NCI-H1417 treated with DMSO at 0.1 percent for 48 hours (cell line): Measurements from ENCODE around the gene DSCAML1.

Source experiments
- DNase-seq: peaks from one replicate; lab custom pipeline; 2025; lab: John Stamatoyannopoulos, UW

Gene DSCAML1

GRCh38 chr11:117488996-117489952 is 307.7 kb downstream of the DSCAML1 start:
- DNase-seq: no peak

DNA sequence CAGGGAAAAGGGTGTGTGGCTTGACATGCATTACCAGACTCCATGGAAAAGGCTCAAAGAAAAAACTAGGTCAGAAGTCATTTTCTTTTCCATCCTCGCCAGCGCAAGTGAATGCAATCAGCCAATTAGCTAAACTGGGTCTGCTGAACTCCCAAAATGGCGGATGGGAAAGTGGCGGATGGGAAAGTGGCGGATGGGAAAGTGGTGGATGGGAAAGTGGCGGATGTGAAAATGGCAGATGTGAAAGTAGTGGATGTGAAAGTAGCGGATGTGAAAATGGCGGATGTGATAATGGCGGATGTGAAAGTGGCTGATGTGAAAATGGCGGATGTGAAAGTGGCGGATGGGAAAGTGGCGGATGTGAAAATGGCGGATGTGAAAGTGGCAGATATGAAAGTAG is 311.0 kb downstream of the DSCAML1 start:
- no peak for DNase-seq

DNA sequence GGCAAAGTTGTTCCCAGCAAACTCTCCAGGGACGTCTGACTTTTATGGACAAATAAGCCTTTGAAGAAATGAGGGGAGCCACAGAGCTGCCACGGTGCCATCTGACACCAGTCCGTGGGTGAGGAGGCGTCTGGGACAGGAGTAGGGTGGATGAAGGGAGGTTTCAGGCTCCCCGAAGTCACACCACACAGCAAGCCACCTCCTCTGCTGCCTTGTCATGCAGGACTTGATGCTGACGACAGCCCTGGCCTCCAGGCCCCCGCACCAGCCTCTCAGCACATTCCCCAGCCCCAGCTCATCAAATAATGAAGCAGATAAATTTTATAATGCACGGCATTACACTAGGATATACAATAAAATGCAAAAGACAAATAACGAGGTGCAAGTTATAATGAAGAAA is 312.9 kb downstream of the DSCAML1 start:
- DNase-seq: no peak

DNA sequence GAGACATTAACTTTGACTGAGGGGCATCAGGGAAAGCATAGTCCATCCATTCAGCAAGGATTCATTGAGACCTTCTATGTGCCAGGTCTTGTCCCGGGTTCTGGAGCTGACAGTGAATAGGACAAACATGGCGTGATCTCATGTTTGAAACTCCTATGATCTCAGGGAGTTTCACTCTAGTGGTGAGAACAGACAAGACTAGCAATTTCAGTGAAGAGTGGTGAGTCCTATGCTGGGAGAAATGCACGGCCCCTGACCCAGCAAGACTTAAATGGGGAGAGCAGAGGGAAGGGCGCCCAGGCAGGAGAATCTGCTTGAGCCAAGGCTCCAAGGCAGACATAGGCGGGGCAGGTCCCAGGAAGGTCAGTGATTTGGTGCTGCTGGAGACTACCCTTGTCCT is 313.6 kb downstream of the DSCAML1 start:
- DNase-seq: no peak

- no peak for DNase-seq
Observed at GRCh38 chr11:117482881-117483280, 314.1 kb downstream of the DSCAML1 start.

GRCh38 chr11:117481885-117482284 is 315.1 kb downstream of the DSCAML1 start:
- DNase-seq: no peak

DNA sequence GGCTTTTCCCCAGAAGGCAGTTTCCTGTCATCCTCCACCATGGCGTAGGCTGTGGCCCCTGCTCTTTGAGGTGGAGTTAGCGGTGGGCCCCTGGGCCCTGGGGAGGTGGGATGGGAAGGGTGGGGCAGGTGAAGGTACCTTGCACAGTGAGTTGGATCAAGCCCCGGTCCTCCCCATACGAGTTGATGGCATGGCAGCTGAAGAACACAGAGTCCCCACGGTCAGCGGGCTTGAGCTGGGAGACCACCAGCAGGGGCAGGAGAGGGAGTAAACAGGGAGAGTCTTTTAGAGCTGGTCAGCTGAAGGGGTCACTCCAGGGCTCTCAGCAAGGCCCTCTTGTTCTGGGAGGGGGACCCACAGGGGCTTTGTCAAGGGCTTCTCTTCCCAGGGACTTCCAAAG is 316.0 kb downstream of the DSCAML1 start:
- DNase-seq: no peak

DNA sequence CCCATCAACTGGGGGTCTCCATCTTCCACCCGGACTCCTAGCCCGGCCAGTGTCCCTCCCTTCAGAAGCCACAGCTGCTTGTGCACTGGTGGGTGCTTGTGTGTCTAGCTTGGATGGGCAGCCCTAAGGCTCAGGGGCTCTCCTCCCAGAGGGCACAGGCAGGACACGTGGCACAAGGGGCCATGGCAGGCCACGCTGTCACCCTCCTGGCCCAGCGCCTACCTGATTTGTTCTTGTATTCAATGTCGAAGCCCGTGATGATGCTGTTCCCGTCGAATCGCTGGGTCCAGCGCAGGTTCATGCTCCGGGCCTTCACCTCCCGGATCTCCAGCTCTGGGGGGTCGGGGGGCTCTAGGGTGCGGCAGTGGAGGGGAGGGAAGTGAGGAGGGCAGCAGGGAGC is 316.8 kb downstream of the DSCAML1 start:
- DNase-seq: no peak

- no peak for DNase-seq
Observed at GRCh38 chr11:117479372-117479771, 317.6 kb downstream of the DSCAML1 start.

DNA sequence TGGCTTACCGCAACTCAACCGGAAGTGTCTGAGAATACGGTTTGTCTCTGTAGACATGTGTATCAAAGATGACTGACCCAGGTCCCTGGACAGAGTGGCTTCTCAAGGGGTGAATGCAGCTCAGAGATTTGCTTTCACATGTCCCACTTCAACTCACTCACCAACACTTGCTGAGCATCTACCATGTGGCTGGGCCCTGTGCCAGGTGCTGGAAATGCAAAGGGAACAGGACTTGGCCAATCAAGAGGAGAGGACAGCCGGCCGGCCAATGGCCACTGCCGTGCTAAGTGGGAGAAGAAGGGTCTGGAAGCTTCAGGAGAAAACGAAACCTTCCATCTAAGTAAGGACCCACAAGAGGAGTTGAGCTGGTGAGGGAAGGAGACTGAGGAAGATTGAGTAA is 318.1 kb downstream of the DSCAML1 start:
- no peak for DNase-seq

GRCh38 chr11:117478126-117478860 is 318.7 kb downstream of the DSCAML1 start:
- DNase-seq: no peak

DNA sequence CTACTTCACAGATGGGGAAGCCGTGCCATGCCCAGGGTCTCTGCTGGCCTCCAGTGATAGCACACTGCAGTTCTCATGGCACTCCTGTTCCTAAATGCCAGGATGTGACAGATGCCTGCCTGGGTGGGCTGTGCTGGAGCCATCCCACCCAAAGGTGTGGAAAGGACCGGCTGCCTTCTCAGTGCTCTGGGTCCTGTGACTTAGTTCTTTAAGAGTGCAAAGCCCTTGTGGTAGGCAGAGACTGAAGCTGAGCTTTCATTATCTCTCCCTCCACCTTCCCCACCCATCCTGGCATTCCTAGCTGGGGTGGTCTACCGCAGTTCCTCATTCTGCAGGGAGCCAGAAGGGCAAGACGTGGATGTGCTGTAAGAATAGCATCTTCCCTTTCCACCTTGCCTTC is 319.3 kb downstream of the DSCAML1 start:
- DNase-seq: no peak

GRCh38 chr11:117476531-117477142 is 320.4 kb downstream of the DSCAML1 start:
- no peak for DNase-seq

DNA sequence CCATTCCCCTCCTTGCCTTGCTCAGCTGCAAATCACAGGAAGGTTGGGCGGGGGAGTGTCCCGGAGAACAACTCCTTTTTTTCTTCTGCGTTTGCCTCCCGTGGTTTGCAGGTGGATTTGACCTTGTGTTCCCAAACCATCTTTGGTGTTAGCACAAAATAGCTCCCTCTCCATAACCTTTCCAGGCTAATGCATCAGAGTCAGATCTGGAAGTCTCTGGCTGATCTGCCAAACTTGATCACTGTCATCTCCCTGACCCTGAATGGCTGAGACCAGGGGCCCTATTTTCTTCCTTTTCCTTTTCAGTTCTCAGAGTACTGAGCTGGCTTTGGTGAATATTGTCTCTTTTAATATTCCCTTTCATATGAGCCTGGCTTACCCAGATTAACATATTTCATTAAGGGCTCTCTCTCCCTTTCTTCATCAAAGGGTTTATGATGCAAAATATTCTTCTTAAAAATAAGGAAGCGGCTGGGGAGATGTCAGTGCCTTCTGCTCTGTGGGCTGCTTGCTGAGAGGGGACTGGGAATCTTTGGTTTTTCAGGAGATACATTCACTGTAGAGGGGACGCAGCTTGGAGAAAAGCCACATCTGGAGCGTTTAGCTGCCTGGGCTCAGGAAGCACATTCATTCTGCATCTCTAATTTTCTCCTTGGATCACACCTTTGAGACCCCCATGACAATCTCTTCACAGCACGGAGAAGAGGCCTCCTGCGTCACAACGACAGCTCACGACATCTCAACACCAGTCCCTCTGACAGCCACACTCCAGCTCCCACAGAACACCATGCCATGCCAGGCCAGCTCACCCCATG is 321.1 kb downstream of the DSCAML1 start:
- no peak for DNase-seq

DNA sequence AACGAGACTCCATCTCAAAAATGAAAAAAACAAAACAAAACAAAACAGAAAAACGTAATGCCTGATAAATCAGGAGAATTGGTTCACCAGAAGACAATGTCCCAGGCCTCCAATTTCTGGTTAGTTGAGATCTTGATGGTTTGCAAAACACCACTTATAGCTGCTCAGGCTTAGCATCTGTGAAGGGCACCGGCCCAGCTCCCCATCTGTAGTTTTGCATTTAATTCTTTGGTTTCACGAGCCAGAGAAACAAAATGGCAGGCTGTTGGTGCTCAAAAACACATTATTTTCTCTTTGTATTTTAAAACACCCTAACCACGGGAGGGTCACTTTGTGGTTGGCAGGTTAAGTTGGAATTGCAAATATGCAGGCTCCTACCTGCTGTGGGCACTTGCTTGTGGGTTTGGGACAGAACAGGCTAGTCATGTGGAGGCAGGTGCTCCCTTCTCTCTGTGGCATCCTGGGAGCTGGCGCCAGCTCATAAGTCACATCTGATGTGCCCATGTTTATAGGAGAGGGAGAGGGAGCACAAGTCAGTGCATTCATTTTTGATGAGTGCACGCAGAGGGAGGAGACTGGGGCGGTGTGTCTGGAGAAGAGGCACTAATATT is 323.4 kb downstream of the DSCAML1 start:
- DNase-seq: peak; percentile 88

DNA sequence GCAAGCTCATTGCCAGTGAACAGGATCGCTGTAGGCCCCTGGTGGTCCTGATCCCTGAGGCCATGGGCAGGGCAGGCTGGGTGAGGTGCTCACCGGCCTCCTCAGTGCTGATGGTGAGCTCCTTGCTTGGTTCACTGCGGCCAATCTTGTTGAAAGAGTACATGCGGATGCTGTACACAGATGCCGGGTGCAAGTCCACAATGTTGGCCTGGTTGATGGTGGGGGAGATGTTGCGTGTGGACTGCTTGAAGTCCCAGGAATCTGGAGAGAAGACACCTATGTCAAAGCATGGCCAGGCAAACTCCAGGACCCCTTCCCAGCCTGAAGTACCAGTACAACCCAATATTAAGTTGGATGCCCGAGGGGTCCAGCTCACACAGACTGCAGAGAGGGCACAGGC is 325.2 kb downstream of the DSCAML1 start:
- no peak for DNase-seq

- DNase-seq: no peak
Observed at GRCh38 chr11:117470576-117470975, 326.4 kb downstream of the DSCAML1 start.

- no peak for DNase-seq
Observed at GRCh38 chr11:117468888-117469287, 328.1 kb downstream of the DSCAML1 start.

- no peak for DNase-seq
Observed at GRCh38 chr11:117467770-117468169, 329.2 kb downstream of the DSCAML1 start.

DNA sequence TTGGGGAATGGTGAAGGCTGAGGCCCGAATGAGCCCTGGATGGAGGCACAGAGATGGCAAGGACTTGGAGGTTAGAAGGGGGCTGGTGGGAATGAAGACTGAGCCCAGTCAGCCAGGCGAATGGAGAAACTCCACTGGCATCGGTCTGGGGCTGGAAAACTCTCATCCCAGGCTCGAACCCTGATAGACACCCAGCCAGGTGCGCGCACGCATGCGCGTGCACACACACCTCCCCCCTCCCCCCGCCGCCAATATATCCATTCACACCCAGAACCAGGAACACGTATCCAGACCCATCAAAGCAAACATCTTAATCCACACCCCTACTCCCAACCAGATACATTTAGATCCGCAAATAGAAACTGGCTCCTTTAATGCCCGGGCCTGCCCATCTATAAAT is 330.1 kb downstream of the DSCAML1 start:
- no peak for DNase-seq

DNA sequence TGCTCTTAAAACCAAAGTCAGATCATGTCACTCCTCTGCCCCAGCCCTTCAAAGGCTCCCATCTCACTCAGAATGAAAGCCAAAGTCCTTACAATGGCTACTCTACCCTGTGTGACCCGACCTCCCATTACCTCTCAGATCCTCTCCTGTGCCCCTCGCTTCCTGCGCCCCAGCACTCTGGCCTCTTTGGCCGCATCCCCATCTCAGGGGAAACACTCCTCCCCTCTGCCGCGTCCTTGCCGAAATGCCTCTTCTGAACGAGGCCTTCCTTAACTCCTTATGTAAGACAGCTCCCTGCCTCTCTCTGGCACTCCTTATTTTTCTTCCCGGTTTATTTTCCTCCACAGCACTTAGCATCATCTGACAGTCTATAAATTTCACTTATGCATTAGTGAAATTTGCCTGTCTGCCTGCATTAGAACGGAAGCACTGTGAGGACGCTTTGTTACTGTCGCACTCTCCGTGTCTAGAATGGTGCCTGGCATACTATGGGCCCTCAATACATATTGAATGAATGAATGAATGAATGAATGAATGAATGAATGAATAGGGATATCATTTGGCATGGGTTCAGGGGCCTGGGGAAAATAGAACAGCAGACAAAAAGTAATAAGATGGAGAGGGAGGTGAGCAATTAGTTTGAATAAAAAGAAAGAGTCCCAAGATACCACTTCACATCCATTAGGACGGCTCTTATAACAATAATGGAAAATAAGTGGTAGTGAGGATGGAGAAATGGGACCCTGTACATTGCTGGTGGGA is 331.6 kb downstream of the DSCAML1 start:
- DNase-seq: no peak
